ENCODE data around the gene ZCCHC10.
"Not testable (repeated sequence)": the region's sequence is repeated elsewhere in the genome, so short reads cannot be mapped to it uniquely, and the experiment has no call there.

Gene ZCCHC10

DNA sequence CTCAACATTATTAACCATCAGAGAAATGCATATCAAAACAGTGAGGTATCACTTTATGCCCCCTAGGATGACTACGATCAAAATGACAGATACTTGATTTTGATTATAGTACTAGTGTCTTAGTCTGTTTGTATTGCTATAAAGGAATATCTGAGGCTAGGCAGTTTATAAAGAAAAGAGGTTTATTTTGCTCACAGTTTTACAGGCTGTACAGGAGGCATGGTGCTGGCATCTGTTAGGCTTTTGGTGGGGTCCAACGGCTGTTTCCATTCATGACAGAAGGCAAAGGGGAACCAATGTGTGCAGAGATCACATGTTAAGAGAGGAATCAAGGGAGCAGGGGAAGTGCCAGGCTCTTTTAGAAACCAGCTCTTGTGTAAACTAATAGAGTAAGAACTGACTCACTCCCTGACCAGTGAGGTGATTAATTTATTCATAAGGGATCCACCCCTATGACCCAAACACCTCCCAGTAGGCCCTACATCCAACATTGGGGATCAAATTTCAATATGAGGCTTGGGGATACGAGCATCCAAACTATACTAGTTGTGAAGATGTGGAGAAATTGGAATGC, 46.9 kb downstream of the ZCCHC10 start:
- DNase-seq (ENCODE audit: low spot score) = no peak

GRCh38 chr5:132976852-132977251, 49.5 kb downstream of the ZCCHC10 start:
- no peak for DNase-seq (ENCODE audit: low spot score)

DNA sequence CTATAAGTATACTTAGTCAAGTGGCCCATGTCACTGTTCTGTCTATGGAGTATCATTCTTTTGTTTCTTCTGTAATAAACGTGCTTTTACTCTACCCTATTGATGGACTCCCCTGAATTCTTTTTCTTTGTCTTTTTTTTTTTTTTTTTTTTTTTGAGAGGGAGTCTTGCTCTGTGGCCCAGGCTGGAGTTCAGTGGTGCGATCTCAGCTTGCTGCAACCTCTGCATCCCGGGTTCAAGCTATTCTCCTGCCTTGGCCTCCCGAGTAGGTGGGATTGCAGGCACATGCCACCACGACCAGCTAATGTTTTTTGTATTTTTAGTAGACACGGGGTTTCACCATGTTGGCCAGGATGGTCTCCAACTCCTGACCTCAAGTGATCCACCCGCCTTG, 53.9 kb downstream of the ZCCHC10 start:
- DNase-seq (ENCODE audit: low spot score) = not testable (repeated sequence)

- no peak for DNase-seq (ENCODE audit: low spot score)
Measured at GRCh38 chr5:132971483-132972435, 54.6 kb downstream of the ZCCHC10 start.

DNA sequence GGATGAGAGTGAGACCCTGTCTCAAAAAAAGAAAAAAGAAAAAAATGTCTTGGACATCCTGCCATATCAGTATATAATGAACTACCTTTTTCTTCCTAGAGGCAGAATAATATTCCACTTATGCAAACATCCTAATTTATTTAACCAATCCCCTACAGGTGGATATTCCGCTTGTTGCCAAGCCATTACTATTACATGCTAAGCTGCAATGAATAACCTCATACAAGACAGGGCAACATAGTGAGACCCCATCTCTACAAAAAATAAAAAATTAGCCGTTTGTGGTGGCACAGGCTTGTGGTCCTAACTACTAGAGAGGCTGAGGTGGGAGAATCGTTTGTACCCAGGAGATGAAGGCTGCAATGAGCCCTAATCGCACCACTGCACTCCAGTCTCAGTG, 61.2 kb downstream of the ZCCHC10 start:
- no peak for DNase-seq (ENCODE audit: low spot score)

DNA sequence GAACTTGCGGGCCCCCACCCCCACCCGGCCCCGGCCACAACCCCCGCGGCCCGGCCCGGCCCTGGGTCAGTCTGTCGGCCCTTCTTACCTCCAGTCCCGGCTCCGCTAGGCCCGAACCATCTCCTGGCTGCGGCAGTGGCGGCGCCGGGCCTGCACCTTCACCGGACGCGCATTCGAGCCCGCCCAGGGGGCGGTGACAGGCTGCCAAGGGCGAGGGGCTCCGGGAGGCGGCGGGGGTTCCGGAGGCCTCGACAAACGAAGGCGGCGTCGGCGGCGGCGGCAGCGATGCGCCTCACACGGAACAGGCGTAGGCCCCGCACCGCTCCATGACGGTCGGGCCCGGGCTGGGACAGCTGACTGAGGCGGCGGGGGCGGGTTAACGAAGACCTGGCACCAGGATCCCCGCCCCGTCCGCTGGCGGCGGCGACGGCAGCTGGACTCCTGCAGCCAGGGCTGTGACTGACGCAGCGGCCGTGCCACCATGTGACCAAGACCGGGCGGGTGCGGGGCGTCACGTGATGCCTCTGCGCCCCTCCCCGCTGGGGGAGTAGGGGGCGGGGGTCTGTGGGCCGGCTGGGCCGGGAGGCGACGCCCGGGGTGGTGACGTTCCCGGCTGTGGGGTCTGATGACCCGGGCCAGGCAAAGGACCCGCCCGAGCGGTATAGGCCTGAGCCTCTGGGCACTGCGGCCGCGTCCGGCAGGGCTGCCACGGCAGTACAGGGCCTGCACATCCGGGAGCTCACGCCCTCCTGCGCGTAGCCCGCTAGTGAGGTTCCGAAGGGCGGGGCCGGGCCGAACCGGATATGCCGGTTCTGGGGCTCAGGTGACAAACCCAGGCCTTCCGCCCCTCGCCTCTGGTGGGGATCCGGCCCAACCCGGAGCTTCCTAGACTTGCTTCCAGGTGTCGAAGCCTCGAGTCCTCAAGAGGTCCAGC, 62.9 kb downstream of the ZCCHC10 start, which contains the start of gene AFF4:
Gene AFF4 (minus strand): TSS at position 464 of the 934 bp plus-strand sequence. CDS start 26,445 bp downstream, outside the sequence.
- DNase-seq (ENCODE audit: low spot score) = peak; percentile 90

- peak; percentile 8 for DNase-seq (ENCODE audit: low spot score)
Measured at GRCh38 chr5:132962429-132963021, 63.8 kb downstream of the ZCCHC10 start.

- DNase-seq (ENCODE audit: low spot score) = no peak
Measured at GRCh38 chr5:132961887-132962286, 64.5 kb downstream of the ZCCHC10 start.

DNA sequence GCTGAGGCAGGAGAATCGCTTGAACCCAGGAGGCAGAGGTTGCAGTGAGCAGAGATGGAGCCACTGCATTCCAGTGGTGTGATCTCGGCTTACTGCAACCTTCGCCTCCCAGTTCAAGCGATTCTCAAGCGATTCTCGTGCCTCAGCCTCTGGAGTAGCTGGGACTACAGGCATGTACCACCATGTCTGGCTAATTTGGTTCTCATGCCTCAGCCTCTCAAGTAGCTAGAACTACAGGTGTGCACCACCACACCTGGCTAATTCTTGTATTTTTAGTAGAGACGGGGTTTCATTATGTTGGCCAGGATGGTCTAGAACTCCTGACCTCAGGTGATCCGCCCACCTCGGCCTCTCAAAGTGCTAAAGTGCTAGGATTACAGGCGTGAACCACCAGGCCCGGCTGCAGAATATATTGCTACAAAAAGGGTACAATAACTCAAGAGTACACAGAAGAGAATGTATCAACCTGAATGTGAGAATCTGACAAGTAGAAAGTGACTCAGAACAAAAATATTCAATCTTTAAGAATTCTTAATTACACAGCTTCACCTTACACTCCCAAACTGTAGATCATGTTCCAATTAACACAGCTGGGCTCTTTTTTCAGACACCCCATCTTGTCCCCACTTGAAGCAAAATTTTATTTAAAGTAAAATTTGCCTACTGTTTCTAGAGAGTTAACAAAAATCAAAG, 65.1 kb downstream of the ZCCHC10 start:
- DNase-seq (ENCODE audit: low spot score) = not testable (repeated sequence)

DNA sequence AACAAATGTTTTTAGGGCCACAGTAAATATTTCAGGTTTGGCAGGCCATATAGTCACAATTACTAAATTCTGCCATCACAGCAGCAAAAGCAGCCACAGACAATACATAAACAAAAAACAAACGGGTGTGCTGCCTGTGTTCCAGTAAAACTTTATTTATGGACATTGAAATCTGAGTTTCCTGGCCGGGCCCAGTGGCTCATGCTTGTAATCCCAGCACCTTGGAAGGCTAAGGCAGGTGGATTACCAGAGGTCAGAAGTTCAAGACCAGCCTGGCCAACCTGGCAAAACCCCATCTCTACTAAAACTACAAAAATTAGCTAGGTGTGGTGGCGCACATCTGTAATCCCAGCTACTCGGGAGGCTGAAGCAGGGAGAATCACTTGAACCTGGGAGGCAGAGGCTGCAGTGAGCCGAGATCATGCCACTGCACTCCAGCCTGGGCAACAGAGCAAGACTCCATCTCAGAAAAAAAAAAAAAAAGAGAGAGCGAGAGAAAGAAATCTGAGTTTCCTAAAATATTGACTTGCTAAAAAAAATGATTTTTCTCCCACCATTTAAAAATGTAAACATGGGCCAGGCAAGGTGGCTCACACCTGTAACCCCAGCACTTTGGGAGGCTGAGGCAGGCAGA, 70.1 kb downstream of the ZCCHC10 start:
- DNase-seq (ENCODE audit: low spot score) = not testable (repeated sequence)

- DNase-seq (ENCODE audit: low spot score) = no peak
Measured at GRCh38 chr5:132953710-132954109, 72.6 kb downstream of the ZCCHC10 start.

- no peak for DNase-seq (ENCODE audit: low spot score)
Measured at GRCh38 chr5:132952829-132953228, 73.5 kb downstream of the ZCCHC10 start.

DNA sequence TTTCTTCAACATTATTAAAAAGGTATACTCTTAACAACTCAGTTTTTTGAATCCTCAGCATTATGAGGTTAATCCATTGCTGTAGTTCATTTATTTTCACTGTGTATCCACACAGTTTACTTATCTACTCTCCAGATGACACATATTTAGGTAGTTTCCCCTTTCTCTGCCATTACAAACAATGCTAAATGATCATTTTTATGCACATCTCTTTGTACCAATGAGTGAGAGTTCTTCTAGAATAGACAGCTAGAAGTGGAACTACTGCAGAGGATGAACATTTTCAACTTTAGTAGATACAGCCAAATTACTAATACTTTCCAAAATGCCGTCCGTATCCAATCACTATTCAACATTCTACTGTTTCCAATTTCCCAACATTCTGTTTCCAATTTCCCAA, 74.5 kb downstream of the ZCCHC10 start:
- DNase-seq (ENCODE audit: low spot score) = no peak

DNA sequence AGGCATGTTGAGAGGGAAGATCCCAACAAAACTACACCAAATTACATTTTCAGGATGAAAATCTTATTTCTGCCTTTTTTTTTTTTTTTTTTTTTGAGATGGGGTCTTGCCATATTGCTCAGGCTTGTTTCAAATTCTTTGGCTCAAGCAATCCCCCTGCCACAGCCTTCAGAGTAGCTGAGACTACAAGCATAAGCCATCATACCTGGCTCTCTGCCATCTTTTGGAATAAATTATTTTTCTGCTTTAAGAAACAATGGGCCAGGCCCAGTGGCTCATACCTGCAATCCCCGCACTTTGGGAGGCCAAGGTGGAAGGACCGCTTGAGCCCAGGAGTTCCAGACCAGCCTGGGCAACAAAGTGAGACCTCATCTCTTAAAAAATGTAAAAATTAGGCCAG, 77.2 kb downstream of the ZCCHC10 start:
- no peak for DNase-seq (ENCODE audit: low spot score)

DNA sequence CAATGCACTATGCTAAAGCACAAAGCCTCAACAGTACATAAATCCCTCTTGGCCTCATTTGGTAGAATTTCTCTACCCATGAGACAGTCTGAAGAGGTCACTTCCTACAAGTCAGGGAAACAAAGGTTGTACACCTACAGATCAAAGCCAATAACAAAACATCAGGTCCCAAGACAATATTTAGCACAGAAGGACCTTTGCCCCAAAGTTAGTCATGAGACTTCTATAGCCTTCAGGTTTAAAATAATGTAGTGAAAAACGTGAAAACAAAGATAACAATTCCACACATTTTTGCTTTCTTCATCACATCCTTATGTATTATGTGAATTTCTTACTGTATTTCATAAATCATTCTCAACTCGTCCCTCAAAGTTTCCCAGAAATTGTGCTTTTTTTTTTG, 78.7 kb downstream of the ZCCHC10 start:
- no peak for DNase-seq (ENCODE audit: low spot score)

All from germinal center (tissue), 1 donor.